Measurements from ENCODE around the gene HNRNPA2B1. TPM values are rescaled to one million over a fixed set of nuclear protein-coding genes. Genes with fewer than 3 reads are reported as not detected.
"Not testable (repeated sequence)": the region's sequence is repeated elsewhere in the genome, so short reads cannot be mapped to it uniquely, and the experiment has no call there.

Gene HNRNPA2B1
- total RNA-seq, 1 experiment from 2014 or later, result 201 TPM

DNA sequence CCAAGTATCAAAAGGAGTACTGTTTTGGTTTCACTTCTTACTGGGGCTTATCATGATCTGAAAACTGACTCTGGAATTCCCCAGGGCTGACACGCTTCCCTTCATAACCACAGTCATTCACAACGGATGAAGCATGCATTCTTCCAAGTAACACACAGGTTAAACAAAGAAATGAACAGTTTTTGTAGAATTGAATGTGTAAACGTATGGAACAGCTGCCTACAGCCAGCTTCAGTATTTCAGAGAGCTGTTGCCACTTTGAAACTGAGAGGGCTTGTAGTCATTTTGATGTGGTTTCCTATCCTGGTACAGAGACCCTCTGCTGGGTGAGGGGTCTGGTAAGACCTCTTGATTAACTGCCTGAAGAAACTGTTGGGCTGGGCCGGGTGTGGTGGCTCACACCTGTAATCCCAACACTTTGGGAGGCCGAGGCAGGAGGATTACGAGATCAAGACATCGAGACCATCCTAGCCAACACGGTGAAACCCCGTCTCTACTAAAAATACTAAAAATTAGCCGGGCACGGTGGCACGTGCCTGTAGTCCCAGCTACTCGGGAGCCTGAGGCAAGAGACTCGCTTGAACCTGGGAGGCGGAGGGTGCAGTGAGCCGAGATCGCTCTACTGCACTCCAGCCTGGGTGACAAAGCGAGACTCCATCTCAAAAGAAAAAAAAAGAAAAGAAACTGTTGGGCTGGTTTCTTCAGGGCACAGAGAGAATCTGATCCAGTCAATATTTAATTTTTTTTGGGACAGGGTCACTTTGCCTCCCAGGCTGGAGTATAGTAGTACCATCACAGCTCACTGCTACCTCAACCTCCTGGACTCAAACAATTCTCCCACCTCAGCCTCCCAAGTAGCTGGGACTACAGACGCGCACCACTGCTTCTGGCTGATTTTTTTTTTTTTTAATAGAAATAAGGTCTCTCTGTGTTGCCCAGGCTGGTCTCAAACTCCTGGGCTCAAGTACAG lies 43.8 kb downstream of the HNRNPA2B1 start:
- in situ Hi-C loops (cut with HindIII; ENCODE audit: low pct_unique_long_range_greater_than_20kb, low sequenced_read_pairs), result no loop called here
- DNase-seq (ENCODE audit: low read depth, low spot score), result peak; percentile 93

- peak; percentile 42 for DNase-seq (ENCODE audit: low read depth, low spot score)
- in situ Hi-C loops (cut with HindIII; ENCODE audit: low pct_unique_long_range_greater_than_20kb, low sequenced_read_pairs), result no loop called here
These were observed 44.8 kb downstream of the HNRNPA2B1 start for GRCh38 chr7:26155531-26156375.

- in situ Hi-C loops (cut with HindIII; ENCODE audit: low pct_unique_long_range_greater_than_20kb, low sequenced_read_pairs), result no loop called here
- no peak for DNase-seq (ENCODE audit: low read depth, low spot score)
These were observed 46.4 kb downstream of the HNRNPA2B1 start for GRCh38 chr7:26153823-26154783.

GRCh38 chr7:26153241-26153822 lies 47.2 kb downstream of the HNRNPA2B1 start:
- in situ Hi-C loops (cut with HindIII; ENCODE audit: low pct_unique_long_range_greater_than_20kb, low sequenced_read_pairs), result no loop called here
- no peak for DNase-seq (ENCODE audit: low read depth, low spot score)

- in situ Hi-C loops (cut with HindIII; ENCODE audit: low pct_unique_long_range_greater_than_20kb, low sequenced_read_pairs); DNase-seq (ENCODE audit: low read depth, low spot score): not testable (repeated sequence)
These were observed 47.7 kb downstream of the HNRNPA2B1 start for GRCh38 chr7:26152782-26153240.

DNA sequence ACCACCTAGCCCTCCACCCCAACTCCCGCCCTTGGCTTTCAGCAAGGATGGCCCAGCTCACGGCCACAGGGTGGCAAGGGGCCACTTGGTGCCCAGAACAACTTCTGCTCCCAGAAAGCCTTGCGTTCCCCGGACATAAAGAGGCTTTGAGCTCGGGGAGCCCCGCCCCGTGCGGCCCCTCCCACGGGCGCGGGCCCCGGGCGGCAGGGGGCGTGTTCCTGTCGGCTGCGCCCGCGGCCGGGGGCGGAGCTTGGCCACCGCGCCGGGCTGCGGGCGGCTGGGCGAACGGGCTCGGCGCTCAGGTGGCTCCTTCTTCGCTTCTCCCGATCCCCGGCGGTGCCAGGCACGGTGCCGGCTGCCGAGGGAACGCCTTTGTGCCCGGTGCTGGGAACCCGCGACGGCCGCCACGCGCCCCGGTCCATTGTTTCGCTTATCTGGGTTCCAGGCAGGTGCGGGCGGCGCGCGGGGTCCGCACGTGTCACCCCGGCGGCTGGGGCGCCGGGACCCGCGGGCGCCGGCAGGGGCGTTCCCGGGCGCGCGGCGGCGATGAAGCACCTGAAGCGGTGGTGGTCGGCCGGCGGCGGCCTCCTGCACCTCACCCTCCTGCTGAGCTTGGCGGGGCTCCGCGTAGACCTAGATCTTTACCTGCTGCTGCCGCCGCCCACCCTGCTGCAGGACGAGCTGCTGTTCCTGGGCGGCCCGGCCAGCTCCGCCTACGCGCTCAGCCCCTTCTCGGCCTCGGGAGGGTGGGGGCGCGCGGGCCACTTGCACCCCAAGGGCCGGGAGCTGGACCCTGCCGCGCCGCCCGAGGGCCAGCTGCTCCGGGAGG lies 48.4 kb downstream of the HNRNPA2B1 start, which contains the start of gene NFE2L3:
NFE2L3 (plus strand) TSS at position 246 of the 829 bp plus-strand sequence; CDS start at position 547, 301 bp downstream.
- peak; percentile 66 for DNase-seq (ENCODE audit: low read depth, low spot score)
- in situ Hi-C loops (cut with HindIII; ENCODE audit: low pct_unique_long_range_greater_than_20kb, low sequenced_read_pairs), result no loop called here

DNA sequence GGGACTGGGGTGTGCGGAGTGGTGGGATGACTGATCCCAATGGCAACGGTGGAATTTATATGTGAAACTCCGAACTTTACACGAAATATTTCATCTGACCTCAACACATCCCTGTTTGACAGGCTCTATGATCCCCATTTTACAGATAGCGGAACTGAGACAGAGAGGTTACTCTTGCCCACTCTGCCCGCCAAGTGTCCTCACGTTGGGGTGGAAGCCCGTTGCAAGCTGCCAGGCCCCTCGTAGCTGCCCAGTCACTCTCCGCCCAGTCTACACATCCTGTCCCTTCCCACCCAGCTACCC lies 48.9 kb downstream of the HNRNPA2B1 start:
- no peak for DNase-seq (ENCODE audit: low read depth, low spot score)
- in situ Hi-C loops (cut with HindIII; ENCODE audit: low pct_unique_long_range_greater_than_20kb, low sequenced_read_pairs), result no loop called here

- DNase-seq (ENCODE audit: low read depth, low spot score), result no peak
- in situ Hi-C loops (cut with HindIII; ENCODE audit: low pct_unique_long_range_greater_than_20kb, low sequenced_read_pairs), result no loop called here
These were observed 49.5 kb downstream of the HNRNPA2B1 start for GRCh38 chr7:26151096-26151495.

GRCh38 chr7:26149391-26149977 lies 51.1 kb downstream of the HNRNPA2B1 start:
- no peak for DNase-seq (ENCODE audit: low read depth, low spot score)
- in situ Hi-C loops (cut with HindIII; ENCODE audit: low pct_unique_long_range_greater_than_20kb, low sequenced_read_pairs), result no loop called here

DNA sequence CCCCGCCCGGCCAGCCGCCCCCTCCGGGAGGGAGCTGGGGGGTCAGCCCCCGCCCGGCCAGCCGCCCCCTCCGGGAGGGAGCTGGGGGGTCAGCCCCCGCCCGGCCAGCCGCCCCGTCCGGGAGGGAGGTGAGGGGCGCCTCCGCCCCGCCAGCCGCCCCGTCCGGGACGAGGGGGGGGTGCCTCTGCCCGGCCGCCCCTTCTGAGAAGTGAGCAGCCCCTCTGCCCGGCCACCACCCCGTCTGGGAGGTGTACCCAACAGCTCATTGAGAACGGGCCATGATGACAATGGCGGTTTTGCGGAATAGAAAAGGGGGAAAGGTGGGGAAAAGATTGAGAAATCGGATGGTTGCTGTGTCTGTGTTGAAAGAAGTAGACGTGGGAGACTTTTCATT lies 52.2 kb downstream of the HNRNPA2B1 start:
- DNase-seq (ENCODE audit: low read depth, low spot score); in situ Hi-C loops (cut with HindIII; ENCODE audit: low pct_unique_long_range_greater_than_20kb, low sequenced_read_pairs): not testable (repeated sequence)

DNA sequence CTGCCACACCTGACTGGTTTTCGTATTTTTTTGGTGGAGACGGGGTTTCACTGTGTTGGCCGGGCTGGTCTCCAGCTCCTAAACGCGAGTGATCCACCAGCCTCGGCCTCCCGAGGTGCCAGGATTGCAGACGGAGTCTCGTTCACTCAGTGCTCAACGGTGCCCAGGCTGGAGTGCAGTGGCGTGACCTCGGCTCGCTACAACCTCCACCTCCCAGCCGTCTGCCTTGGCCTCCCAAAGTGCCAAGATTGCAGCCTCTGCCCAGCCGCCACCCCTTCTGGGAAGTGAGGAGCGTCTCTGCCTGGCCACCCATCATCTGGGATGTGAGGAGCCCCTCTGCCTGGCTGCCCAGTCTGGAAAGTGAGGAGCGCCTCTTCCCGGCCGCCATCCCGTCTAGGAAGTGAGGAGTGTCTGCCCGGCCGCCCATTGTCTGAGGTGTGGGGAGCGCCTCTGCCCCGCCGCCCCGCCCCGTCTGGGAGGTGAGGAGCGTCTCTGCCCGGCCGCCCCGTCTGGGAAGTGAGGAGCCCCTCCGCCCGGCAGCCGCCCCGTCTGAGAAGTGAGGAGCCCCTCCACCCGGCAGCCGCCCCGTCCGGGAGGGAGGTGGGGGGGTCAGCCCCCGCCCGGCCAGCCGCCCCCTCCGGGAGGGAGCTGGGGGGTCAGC lies 52.8 kb downstream of the HNRNPA2B1 start:
- in situ Hi-C loops (cut with HindIII; ENCODE audit: low pct_unique_long_range_greater_than_20kb, low sequenced_read_pairs); DNase-seq (ENCODE audit: low read depth, low spot score): not testable (repeated sequence)

GRCh38 chr7:26147030-26147429 lies 53.5 kb downstream of the HNRNPA2B1 start:
- DNase-seq (ENCODE audit: low read depth, low spot score), result no peak
- in situ Hi-C loops (cut with HindIII; ENCODE audit: low pct_unique_long_range_greater_than_20kb, low sequenced_read_pairs), result no loop called here

- in situ Hi-C loops (cut with HindIII; ENCODE audit: low pct_unique_long_range_greater_than_20kb, low sequenced_read_pairs), result no loop called here
- no peak for DNase-seq (ENCODE audit: low read depth, low spot score)
These were observed 55.3 kb downstream of the HNRNPA2B1 start for GRCh38 chr7:26145238-26145637.

DNA sequence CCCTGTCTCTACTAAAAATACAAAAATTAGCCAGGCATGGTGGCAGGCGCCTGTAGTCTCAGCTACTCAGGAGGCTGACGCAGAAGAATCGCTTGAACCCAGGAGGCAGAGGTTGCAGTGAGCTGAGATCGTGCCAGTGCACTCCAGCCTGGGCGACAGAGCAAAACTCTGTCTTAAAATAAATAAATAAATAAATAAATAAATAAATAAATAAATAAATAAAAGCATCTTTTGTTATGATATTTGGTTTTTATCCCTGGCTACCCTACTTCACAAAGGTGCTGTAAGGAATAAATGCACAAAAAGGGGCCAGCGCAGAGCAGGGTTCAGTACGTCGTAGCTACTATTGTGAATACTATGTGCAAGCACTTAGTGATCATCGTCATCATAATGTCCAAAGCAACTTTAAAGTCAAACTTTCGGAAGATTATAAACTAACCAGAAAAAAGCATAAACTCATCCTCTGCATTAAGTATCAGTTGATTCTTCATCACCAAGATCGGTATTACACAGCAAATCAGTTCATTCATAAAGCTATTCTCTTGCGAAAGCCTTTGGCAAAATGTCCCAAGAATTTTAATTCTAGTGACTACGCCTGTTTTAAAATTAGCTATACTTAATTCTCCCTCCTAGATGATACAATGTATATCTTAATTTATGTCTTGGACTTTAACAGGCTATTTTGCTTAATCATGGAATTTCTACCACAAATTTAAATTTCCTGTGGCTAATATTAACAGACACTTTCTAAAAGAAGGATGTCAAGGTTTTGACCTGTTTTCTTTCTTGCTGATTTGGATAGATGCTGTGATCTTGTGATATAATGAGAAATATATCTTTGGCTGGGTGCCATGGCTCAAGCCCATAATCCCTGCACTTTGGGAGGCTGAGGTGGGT lies 56.1 kb downstream of the HNRNPA2B1 start:
- DNase-seq (ENCODE audit: low read depth, low spot score), result no peak
- in situ Hi-C loops (cut with HindIII; ENCODE audit: low pct_unique_long_range_greater_than_20kb, low sequenced_read_pairs), result no loop called here

Measured in SK-MEL-5 (cell line).